ENCODE data around the gene ASTN1.
A peak's percentile ranks its signal among the peaks of the same experiment; 100 is the strongest.

Gene ASTN1

GRCh38 chr1:176878750-176879536, 285.6 kb downstream of the ASTN1 start:
- Histone ChIP-seq H2BK120ac (ENCODE audit: low read depth, low read length) (no peak overlapping the region), H4K8ac (ENCODE audit: low read depth, low read length) (no peak overlapping the region), H3K4me2 (ENCODE audit: insufficient read depth, low read length, poor library complexity, severe bottlenecking) (no peak overlapping the region), H2AK5ac (ENCODE audit: low read depth, low read length) (peak overlapping the region; percentile 12), H3K36me3 (replicated peaks in 1 of 2; ENCODE audit: control insufficient read depth in 2 of 2, insufficient read depth in 2 of 2, low read length in 2 of 2) (peaks cover 0 to 6% of the 10 kb centered on the region in 2 donors), H2AFZ (ENCODE audit: low read length) (no peak overlapping the region), H3K27me3 (ENCODE audit: control insufficient read depth in 3 of 3, insufficient read depth in 3 of 3, low read depth in 1 of 3, low read length in 3 of 3) (peaks cover 0 to 3% (median 0%) of the 10 kb centered on the region in 3 experiments), H3K14ac (ENCODE audit: low read length) (no peak overlapping the region), H4K91ac (ENCODE audit: low read depth, low read length, poor library complexity) (no peak overlapping the region), H3K27ac (replicated peaks; ENCODE audit: low read length) (no peak overlapping the region), H3K23ac (ENCODE audit: low read depth, low read length, poor library complexity) (no peak overlapping the region), H3K9ac (ENCODE audit: low read depth, low read length, poor library complexity) (peak overlapping the region; percentile 24), H3K9me3 (replicated peaks in 1 of 2; ENCODE audit: control insufficient read depth in 2 of 2, insufficient read depth in 1 of 2, low read depth in 1 of 2, low read length in 2 of 2) (no peaks in the 10 kb centered on the region), H2BK5ac (ENCODE audit: low read length) (no peak overlapping the region), H3K18ac (ENCODE audit: low read length) (peak overlapping the region; percentile 68), H3K4me1 (ENCODE audit: control insufficient read depth in 2 of 2, insufficient read depth in 1 of 2, low read depth in 1 of 2, low read length in 2 of 2) (peaks cover 0 to 3% of the 10 kb centered on the region in 2 donors), H3K79me1 (ENCODE audit: low read depth, low read length) (no peaks in the 10 kb centered on the region), H3K4ac (ENCODE audit: low read length) (no peak overlapping the region), H3K4me3 (ENCODE audit: low read length in 2 of 2) (peak overlapping the region in 1 of 2 donors; percentile 38), H2BK15ac (ENCODE audit: low read length) (no peak overlapping the region), H2BK12ac (ENCODE audit: low read length) (no peak overlapping the region)
- no CpG with 5 or more reads among the region's 12 CpGs for WGBS, 2 donors (ENCODE audit: extremely low coverage in 2 of 2, insufficient read length in 2 of 2, insufficient replicate concordance in 1 of 2)
- DNase-seq (ENCODE audit: low spot score) = no peak

GRCh38 chr1:176877557-176877956, 287.0 kb downstream of the ASTN1 start:
- no peaks in the 10 kb centered on the region for H3K9me3 ChIP-seq (replicated peaks in 1 of 2; ENCODE audit: control insufficient read depth in 2 of 2, insufficient read depth in 1 of 2, low read depth in 1 of 2, low read length in 2 of 2)
- no peak overlapping the region for H2BK12ac ChIP-seq (ENCODE audit: low read length)
- H3K4ac ChIP-seq (ENCODE audit: low read length) = no peak overlapping the region
- no peak overlapping the region for H4K91ac ChIP-seq (ENCODE audit: low read depth, low read length, poor library complexity)
- H4K8ac ChIP-seq (ENCODE audit: low read depth, low read length) = no peak overlapping the region
- WGBS, 2 donors (ENCODE audit: extremely low coverage in 2 of 2, insufficient read length in 2 of 2, insufficient replicate concordance in 1 of 2) = no CpG with 5 or more reads among the region's 3 CpGs
- no peak overlapping the region for H3K27ac ChIP-seq (replicated peaks; ENCODE audit: low read length)
- H2BK5ac ChIP-seq (ENCODE audit: low read length) = no peak overlapping the region
- H3K79me1 ChIP-seq (ENCODE audit: low read depth, low read length) = no peaks in the 10 kb centered on the region
- no peak overlapping the region for H3K23ac ChIP-seq (ENCODE audit: low read depth, low read length, poor library complexity)
- H3K18ac ChIP-seq (ENCODE audit: low read length) = no peak overlapping the region
- H2BK15ac ChIP-seq (ENCODE audit: low read length) = no peak overlapping the region
- no peak overlapping the region for H3K14ac ChIP-seq (ENCODE audit: low read length)
- H3K4me3 ChIP-seq (ENCODE audit: low read length in 2 of 2) = no peak overlapping the region
- no peak overlapping the region for H2AK5ac ChIP-seq (ENCODE audit: low read depth, low read length)
- peaks cover 0 to 3% (median 0%) of the 10 kb centered on the region in 3 experiments for H3K27me3 ChIP-seq (ENCODE audit: control insufficient read depth in 3 of 3, insufficient read depth in 3 of 3, low read depth in 1 of 3, low read length in 3 of 3)
- no peak overlapping the region for H3K4me2 ChIP-seq (ENCODE audit: insufficient read depth, low read length, poor library complexity, severe bottlenecking)
- H3K36me3 ChIP-seq (replicated peaks in 1 of 2; ENCODE audit: control insufficient read depth in 2 of 2, insufficient read depth in 2 of 2, low read length in 2 of 2) = peaks cover 0 to 5% of the 10 kb centered on the region in 2 donors
- no peak overlapping the region for H2AFZ ChIP-seq (ENCODE audit: low read length)
- H2BK120ac ChIP-seq (ENCODE audit: low read depth, low read length) = no peak overlapping the region
- peaks cover 0 to 3% of the 10 kb centered on the region in 2 donors for H3K4me1 ChIP-seq (ENCODE audit: control insufficient read depth in 2 of 2, insufficient read depth in 1 of 2, low read depth in 1 of 2, low read length in 2 of 2)
- DNase-seq (ENCODE audit: low spot score) = no peak
- H3K9ac ChIP-seq (ENCODE audit: low read depth, low read length, poor library complexity) = no peak overlapping the region

GRCh38 chr1:176876966-176877515, 287.5 kb downstream of the ASTN1 start:
- H3K27ac ChIP-seq (replicated peaks; ENCODE audit: low read length) = no peak overlapping the region
- no peak overlapping the region for H2BK5ac ChIP-seq (ENCODE audit: low read length)
- no peak overlapping the region for H3K14ac ChIP-seq (ENCODE audit: low read length)
- H3K9ac ChIP-seq (ENCODE audit: low read depth, low read length, poor library complexity) = no peak overlapping the region
- H3K79me1 ChIP-seq (ENCODE audit: low read depth, low read length) = no peaks in the 10 kb centered on the region
- peaks cover 0 to 3% of the 10 kb centered on the region in 2 donors for H3K4me1 ChIP-seq (ENCODE audit: control insufficient read depth in 2 of 2, insufficient read depth in 1 of 2, low read depth in 1 of 2, low read length in 2 of 2)
- no peak overlapping the region for H3K4ac ChIP-seq (ENCODE audit: low read length)
- H3K4me2 ChIP-seq (ENCODE audit: insufficient read depth, low read length, poor library complexity, severe bottlenecking) = no peak overlapping the region
- H2AFZ ChIP-seq (ENCODE audit: low read length) = no peak overlapping the region
- no peak for DNase-seq (ENCODE audit: low spot score)
- no peak overlapping the region for H2BK15ac ChIP-seq (ENCODE audit: low read length)
- no peak overlapping the region for H3K23ac ChIP-seq (ENCODE audit: low read depth, low read length, poor library complexity)
- no peak overlapping the region for H4K8ac ChIP-seq (ENCODE audit: low read depth, low read length)
- no peak overlapping the region for H2BK12ac ChIP-seq (ENCODE audit: low read length)
- no peak overlapping the region for H3K18ac ChIP-seq (ENCODE audit: low read length)
- peaks cover 0 to 5% of the 10 kb centered on the region in 2 donors for H3K36me3 ChIP-seq (replicated peaks in 1 of 2; ENCODE audit: control insufficient read depth in 2 of 2, insufficient read depth in 2 of 2, low read length in 2 of 2)
- no peak overlapping the region for H2BK120ac ChIP-seq (ENCODE audit: low read depth, low read length)
- peaks cover 0 to 3% (median 0%) of the 10 kb centered on the region in 3 experiments for H3K27me3 ChIP-seq (ENCODE audit: control insufficient read depth in 3 of 3, insufficient read depth in 3 of 3, low read depth in 1 of 3, low read length in 3 of 3)
- no peak overlapping the region for H2AK5ac ChIP-seq (ENCODE audit: low read depth, low read length)
- no CpG with 5 or more reads among the region's 4 CpGs for WGBS, 2 donors (ENCODE audit: extremely low coverage in 2 of 2, insufficient read length in 2 of 2, insufficient replicate concordance in 1 of 2)
- H3K9me3 ChIP-seq (replicated peaks in 1 of 2; ENCODE audit: control insufficient read depth in 2 of 2, insufficient read depth in 1 of 2, low read depth in 1 of 2, low read length in 2 of 2) = no peaks in the 10 kb centered on the region
- H3K4me3 ChIP-seq (ENCODE audit: low read length in 2 of 2) = no peak overlapping the region
- H4K91ac ChIP-seq (ENCODE audit: low read depth, low read length, poor library complexity) = no peak overlapping the region

DNA sequence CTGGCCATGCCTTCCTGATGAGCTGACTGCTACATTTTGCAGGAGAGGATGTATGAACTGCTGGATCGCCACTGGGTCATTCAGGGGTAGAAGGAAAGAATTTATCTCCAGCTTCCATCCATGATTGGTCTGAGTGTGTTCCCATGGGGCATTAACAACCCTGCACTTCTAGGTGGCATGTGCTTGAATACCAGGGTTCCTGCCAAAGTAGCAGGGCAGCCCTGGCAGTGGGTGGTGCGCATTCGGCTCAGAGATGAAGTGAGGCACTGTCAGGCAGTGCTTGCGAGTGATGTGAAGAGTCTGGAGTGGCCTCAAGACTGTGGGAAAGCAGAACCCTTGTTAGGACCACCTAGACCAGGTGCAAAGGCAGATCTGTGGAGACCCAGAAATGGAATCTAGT, 294.9 kb downstream of the ASTN1 start:
- no peak overlapping the region for H2BK12ac ChIP-seq (ENCODE audit: low read length)
- H3K4me1 ChIP-seq (ENCODE audit: control insufficient read depth in 2 of 2, insufficient read depth in 1 of 2, low read depth in 1 of 2, low read length in 2 of 2) = no peaks in the 10 kb centered on the region
- no peak overlapping the region for H2BK5ac ChIP-seq (ENCODE audit: low read length)
- H3K4me3 ChIP-seq (ENCODE audit: low read length in 2 of 2) = no peak overlapping the region
- no peak overlapping the region for H2AFZ ChIP-seq (ENCODE audit: low read length)
- H3K27ac ChIP-seq (replicated peaks; ENCODE audit: low read length) = no peak overlapping the region
- H3K14ac ChIP-seq (ENCODE audit: low read length) = no peak overlapping the region
- no peak overlapping the region for H3K9ac ChIP-seq (ENCODE audit: low read depth, low read length, poor library complexity)
- no peak overlapping the region for H3K23ac ChIP-seq (ENCODE audit: low read depth, low read length, poor library complexity)
- H3K79me1 ChIP-seq (ENCODE audit: low read depth, low read length) = no peaks in the 10 kb centered on the region
- DNase-seq (ENCODE audit: low spot score) = no peak
- H2BK120ac ChIP-seq (ENCODE audit: low read depth, low read length) = no peak overlapping the region
- no peak overlapping the region for H4K91ac ChIP-seq (ENCODE audit: low read depth, low read length, poor library complexity)
- H3K27me3 ChIP-seq (ENCODE audit: control insufficient read depth in 3 of 3, insufficient read depth in 3 of 3, low read depth in 1 of 3, low read length in 3 of 3) = no peaks in the 10 kb centered on the region
- WGBS, 2 donors (ENCODE audit: extremely low coverage in 2 of 2, insufficient read length in 2 of 2, insufficient replicate concordance in 1 of 2) = no CpG with 5 or more reads among the region's 4 CpGs
- H4K8ac ChIP-seq (ENCODE audit: low read depth, low read length) = no peak overlapping the region
- H3K4me2 ChIP-seq (ENCODE audit: insufficient read depth, low read length, poor library complexity, severe bottlenecking) = no peak overlapping the region
- H3K18ac ChIP-seq (ENCODE audit: low read length) = no peak overlapping the region
- no peak overlapping the region for H3K4ac ChIP-seq (ENCODE audit: low read length)
- H3K9me3 ChIP-seq (replicated peaks in 1 of 2; ENCODE audit: control insufficient read depth in 2 of 2, insufficient read depth in 1 of 2, low read depth in 1 of 2, low read length in 2 of 2) = no peaks in the 10 kb centered on the region
- H3K36me3 ChIP-seq (replicated peaks in 1 of 2; ENCODE audit: control insufficient read depth in 2 of 2, insufficient read depth in 2 of 2, low read length in 2 of 2) = peaks cover 0 to 2% of the 10 kb centered on the region in 2 donors
- H2AK5ac ChIP-seq (ENCODE audit: low read depth, low read length) = no peak overlapping the region
- no peak overlapping the region for H2BK15ac ChIP-seq (ENCODE audit: low read length)
